ENCODE measurements around the gene OST4.

OST4 gene

DNA sequence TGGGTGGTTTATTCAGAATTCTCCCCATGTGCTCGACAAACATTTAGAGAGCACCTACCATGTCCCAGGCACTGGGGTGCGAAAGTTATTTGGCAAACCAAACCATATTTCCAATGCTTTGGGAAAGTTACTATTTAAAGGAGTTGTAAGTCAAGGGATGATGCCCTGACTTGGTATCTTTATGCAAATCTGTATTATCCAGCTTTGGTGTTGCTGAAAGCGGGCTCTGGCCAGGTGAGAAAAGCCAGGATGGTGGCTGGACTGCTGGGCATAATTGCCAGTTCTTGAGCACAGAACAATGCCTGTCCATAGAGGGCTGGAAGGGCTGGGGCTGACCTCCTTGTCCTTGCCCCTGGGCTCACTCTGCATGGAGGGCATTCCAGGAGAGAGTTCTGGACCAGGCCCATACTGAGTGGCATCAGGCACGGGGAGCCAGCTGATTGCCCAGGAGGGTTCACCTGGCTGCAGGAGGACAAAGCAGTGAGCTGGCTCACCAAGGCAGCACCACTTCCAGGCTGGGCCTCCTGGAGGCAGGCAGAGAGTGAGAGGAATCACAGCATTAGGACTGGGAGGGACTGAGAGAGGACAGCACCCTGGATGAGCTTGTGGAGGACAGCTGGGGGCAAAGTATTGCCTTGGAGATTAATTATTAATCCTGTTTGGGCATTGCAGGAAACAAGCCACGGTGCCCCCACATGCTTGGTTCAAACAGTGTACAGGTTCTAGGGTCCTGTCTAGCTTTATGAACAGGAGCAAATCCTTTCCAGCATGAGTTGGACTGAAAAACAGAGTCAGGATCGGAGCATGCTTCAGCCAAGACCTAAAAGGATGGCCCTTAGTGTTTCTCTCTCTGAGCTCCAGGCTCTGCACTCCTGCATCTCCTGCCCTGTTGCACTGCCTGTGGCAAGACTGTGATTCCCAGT, 22.2 kb upstream of the OST4 start:
- DNase-seq (ENCODE audit: low read depth in 1 of 2, low spot score in 1 of 2): no peak
- H3K27ac ChIP-seq (replicated peaks): no peak overlapping the region

DNA sequence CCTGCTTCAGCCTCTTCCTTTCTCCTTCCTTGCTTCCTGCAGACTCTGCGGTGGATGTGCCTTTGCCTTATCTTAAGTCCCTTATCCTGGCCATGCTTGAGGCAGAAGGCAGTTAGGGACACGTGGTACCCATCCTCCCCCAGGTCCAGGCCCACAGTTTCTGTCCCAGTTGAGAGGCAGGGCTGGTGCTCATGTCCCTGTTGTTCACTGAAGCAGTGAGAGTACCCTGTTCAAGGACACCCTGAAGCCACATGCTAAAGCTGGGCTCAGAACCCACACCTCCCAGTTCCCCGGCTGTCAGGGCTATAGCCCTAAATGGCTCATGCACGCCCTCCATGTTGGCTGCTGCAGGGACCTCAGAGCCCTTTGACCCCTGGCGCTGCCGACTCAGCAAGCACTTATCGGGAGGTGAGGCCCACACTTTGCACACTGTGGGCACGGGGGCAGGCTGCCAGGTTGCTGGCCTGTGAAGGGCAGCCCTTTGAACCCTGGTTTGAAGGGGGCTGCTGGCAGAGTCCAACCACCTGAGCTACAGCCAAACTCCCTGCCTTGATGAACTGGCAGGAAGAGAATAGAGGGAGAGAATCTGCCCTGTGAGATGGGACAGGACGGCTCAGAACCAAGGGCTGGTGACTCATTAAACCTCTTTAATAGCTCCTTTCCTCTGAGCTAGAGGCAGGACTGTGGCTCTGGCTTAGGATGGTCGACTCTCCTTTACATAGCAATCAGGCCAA, 21.4 kb upstream of the OST4 start:
- Histone ChIP-seq H3K27ac (replicated peaks) (no peak overlapping the region), H3K27me3 (ENCODE audit: insufficient read depth, poor library complexity, severe bottlenecking) (no peaks in the 10 kb centered on the region), H3K4me3 (replicated peaks; ENCODE audit: insufficient read depth, low read length) (no peak overlapping the region)
- TF ChIP-seq CTCF (IDR thresholded peaks at IDR 0.05; ENCODE audit: insufficient read depth, low read length) (no peak), GABPA (IDR thresholded peaks at IDR 0.05; ENCODE audit: low read depth) (no peak), SPI1 (IDR thresholded peaks at IDR 0.05; ENCODE audit: borderline replicate concordance, low read depth) (no peak), POLR2AphosphoS5 (IDR thresholded peaks at IDR 0.05; ENCODE audit: low read depth) (no peak), REST (IDR thresholded peaks at IDR 0.05; ENCODE audit: insufficient replicate concordance, low read depth) (no peak)
- no peak for DNase-seq (ENCODE audit: low read depth in 1 of 2, low spot score in 1 of 2)

More for the DNA sequence above, 22.2 kb upstream of the OST4 start:
- TF ChIP-seq SPI1 (IDR thresholded peaks at IDR 0.05; ENCODE audit: borderline replicate concordance, low read depth) (no peak), REST (IDR thresholded peaks at IDR 0.05; ENCODE audit: insufficient replicate concordance, low read depth) (no peak), GABPA (IDR thresholded peaks at IDR 0.05; ENCODE audit: low read depth) (no peak), CTCF (IDR thresholded peaks at IDR 0.05; ENCODE audit: insufficient read depth, low read length) (no peak), POLR2AphosphoS5 (IDR thresholded peaks at IDR 0.05; ENCODE audit: low read depth) (no peak)
- no peaks in the 10 kb centered on the region for H3K27me3 ChIP-seq (ENCODE audit: insufficient read depth, poor library complexity, severe bottlenecking)
- no peak overlapping the region for H3K4me3 ChIP-seq (replicated peaks; ENCODE audit: insufficient read depth, low read length)

- no peak for TF ChIP-seq CTCF (IDR thresholded peaks at IDR 0.05; ENCODE audit: insufficient read depth, low read length)
- no peak overlapping the region for H3K4me3 ChIP-seq (replicated peaks; ENCODE audit: insufficient read depth, low read length)
These were observed 20.6 kb upstream of the OST4 start for GRCh38 chr2:27091746-27092695.

More at GRCh38 chr2:27091746-27092695, 20.6 kb upstream of the OST4 start:
- Histone ChIP-seq H3K27me3 (ENCODE audit: insufficient read depth, poor library complexity, severe bottlenecking) (no peaks in the 10 kb centered on the region), H3K27ac (replicated peaks) (no peak overlapping the region)
- no peak for DNase-seq (ENCODE audit: low read depth in 1 of 2, low spot score in 1 of 2)

Measured in HL-60 (cell line).